DMS 273 (cell line): ENCODE results near the gene GATA2.

Experiments
- DNase-seq: peaks from one replicate; lab custom pipeline; 2025; ENCODE audit not compliant: unreplicated experiment; lab: John Stamatoyannopoulos, UW

The GATA2 gene

GRCh38 chr3:128488991-128489673 is 3.9 kb downstream of the GATA2 start:
- DNase-seq = peak; percentile 89

GRCh38 chr3:128488636-128488990 is 4.4 kb downstream of the GATA2 start:
- peak; percentile 80 for DNase-seq

- peak; percentile 97 for DNase-seq
These were observed 5.0 kb downstream of the GATA2 start for GRCh38 chr3:128487813-128488635.

GRCh38 chr3:128487538-128487812 is 5.5 kb downstream of the GATA2 start:
- no peak for DNase-seq

- DNase-seq = peak; percentile 86
These were observed 6.1 kb downstream of the GATA2 start for GRCh38 chr3:128486681-128487537.

GRCh38 chr3:128486205-128486628 is 6.8 kb downstream of the GATA2 start:
- DNase-seq = no peak

- DNase-seq = no peak
These were observed 7.5 kb downstream of the GATA2 start for GRCh38 chr3:128485282-128486204.

GRCh38 chr3:128484404-128485281 is 8.4 kb downstream of the GATA2 start:
- no peak for DNase-seq

- DNase-seq = no peak
These were observed 9.2 kb downstream of the GATA2 start for GRCh38 chr3:128483657-128484403.

- DNase-seq = no peak
These were observed 10.0 kb downstream of the GATA2 start for GRCh38 chr3:128482666-128483656.

GRCh38 chr3:128482175-128482574 is 10.8 kb downstream of the GATA2 start:
- no peak for DNase-seq

- DNase-seq = peak; percentile 78
These were observed 11.5 kb downstream of the GATA2 start for GRCh38 chr3:128481438-128481942.

GRCh38 chr3:128480717-128481437 is 12.1 kb downstream of the GATA2 start:
- DNase-seq = no peak

- DNase-seq = no peak
These were observed 12.7 kb downstream of the GATA2 start for GRCh38 chr3:128480278-128480677.

GRCh38 chr3:128479558-128480086 is 13.4 kb downstream of the GATA2 start:
- no peak for DNase-seq

GRCh38 chr3:128478576-128479506 is 14.2 kb downstream of the GATA2 start:
- DNase-seq = no peak
